CD14-positive monocyte (primary cell): Measurements from ENCODE around the gene MLLT1. TPM values are rescaled to one million over a fixed set of nuclear protein-coding genes. Genes with fewer than 3 reads are reported as not detected.
"Not testable (repeated sequence)": the region's sequence is repeated elsewhere in the genome, so short reads cannot be mapped to it uniquely, and the experiment has no call there.

Experiments used
- DNase-seq, 3 donors: peaks; one replicate each; pipeline ENCODE4 v3.0.0-alpha.2; 2011 to 2022
- H2AFZ ChIP-seq: 2 replicates; pipeline ENCODE4 v1.6.0; 2012; ENCODE audit warnings: mild to moderate bottlenecking, low read depth, low read length, inconsistent platforms; ENCODE audit not compliant: insufficient read depth, poor library complexity, severe bottlenecking
- H3K27ac ChIP-seq, 2 donors: 1 replicate in 1 of 2; 2 replicates in 1 of 2; pipeline ENCODE4 v1.5.1; 2012 to 2013; ENCODE audit warnings: low read length in 2 of 2, control low read depth in 1 of 2, inconsistent platforms in 1 of 2, low read depth in 1 of 2, mild to moderate bottlenecking in 1 of 2
- H3K27me3 ChIP-seq, 2 donors: one replicate each; pipeline versions ENCODE4 v1.6.0 to v1.6.1; 2011 to 2013; ENCODE audit warnings: low read length in 2 of 2; ENCODE audit not compliant: control insufficient read depth in 2 of 2, insufficient read depth in 2 of 2
- H3K36me3 ChIP-seq, 2 donors: replicated peaks in 1 of 2; 1 replicate in 1 of 2; 2 replicates in 1 of 2; pipeline versions ENCODE4 v1.5.1 to v1.6.1; 2012 to 2013; ENCODE audit warnings: low read length in 2 of 2, control low read depth in 1 of 2, inconsistent platforms in 1 of 2, mild to moderate bottlenecking in 1 of 2; ENCODE audit not compliant: insufficient read depth in 2 of 2, control insufficient read depth in 1 of 2
- H3K4me1 ChIP-seq, 2 donors: 1 replicate in 1 of 2; 2 replicates in 1 of 2; pipeline versions ENCODE4 v1.5.1 to v1.6.1; 2012 to 2013; ENCODE audit warnings: low read length in 2 of 2, control low read depth in 1 of 2, inconsistent platforms in 1 of 2, mild to moderate bottlenecking in 1 of 2, moderate library complexity in 1 of 2; ENCODE audit not compliant: insufficient read depth in 2 of 2, control insufficient read depth in 1 of 2
- H3K4me2 ChIP-seq: replicated peaks from 2 replicates; pipeline ENCODE3; 2012; ENCODE audit warnings: low read length, moderate library complexity, mild to moderate bottlenecking; ENCODE audit not compliant: poor library complexity, severe bottlenecking; ENCODE audit errors: extremely low read depth
- H3K4me3 ChIP-seq, 3 experiments: fragments of 200-600 bp in 1 of 3; sonication (generic) in 1 of 3; replicated peaks in 1 of 3; 1 replicate in 2 of 3; 2 replicates in 1 of 3; pipeline ENCODE4 v1.5.1; 2011 to 2013; ENCODE audit warnings: low read length in 3 of 3, mild to moderate bottlenecking in 3 of 3, control low read depth in 2 of 3, low read depth in 2 of 3, inconsistent platforms in 1 of 3, moderate library complexity in 1 of 3
- H3K79me2 ChIP-seq: 2 replicates; pipeline ENCODE4 v1.6.0; 2012; ENCODE audit warnings: mild to moderate bottlenecking, control low read depth, inconsistent platforms, low read length, moderate library complexity; ENCODE audit not compliant: insufficient read depth
- H3K9ac ChIP-seq: 2 replicates; pipeline ENCODE4 v1.6.0; 2017; ENCODE audit warnings: low read length, mild to moderate bottlenecking; ENCODE audit not compliant: insufficient read depth, poor library complexity, severe bottlenecking
- H3K9me3 ChIP-seq, 2 donors: replicated peaks in 1 of 2; 1 replicate in 1 of 2; 2 replicates in 1 of 2; pipeline versions ENCODE4 v1.5.1 to v1.6.1; 2012 to 2013; ENCODE audit warnings: low read length in 2 of 2, control low read depth in 1 of 2; ENCODE audit not compliant: control insufficient read depth in 1 of 2, insufficient read depth in 1 of 2
- H4K20me1 ChIP-seq: 2 replicates; pipeline ENCODE4 v1.6.0; 2012; ENCODE audit warnings: mild to moderate bottlenecking, low read length, control low read depth, moderate library complexity; ENCODE audit not compliant: insufficient read depth
- H3K27ac Mint-ChIP-seq, 7 donors: one replicate each; pipeline ENCODE4 v1.8.0; 2020; ENCODE audit warnings: mild to moderate bottlenecking in 7 of 7, mixed read lengths in 7 of 7, moderate library complexity in 6 of 7, inconsistent platforms in 2 of 7
- H3K27me3 Mint-ChIP-seq, 3 donors: one replicate each; pipeline ENCODE4 v1.8.0; 2021 to 2022; ENCODE audit warnings: low read depth in 3 of 3, mild to moderate bottlenecking in 3 of 3, mixed read lengths in 3 of 3, moderate library complexity in 3 of 3, inconsistent platforms in 1 of 3
- H3K36me3 Mint-ChIP-seq, 2 donors: one replicate each; pipeline ENCODE4 v1.8.0; 2020; ENCODE audit warnings: mixed read lengths in 2 of 2, inconsistent platforms in 1 of 2, mild to moderate bottlenecking in 1 of 2
- H3K4me1 Mint-ChIP-seq: one replicate; pipeline ENCODE4 v1.8.0; 2020; ENCODE audit warnings: mild to moderate bottlenecking, mixed read lengths
- H3K4me3 Mint-ChIP-seq, 2 donors: one replicate each; pipeline ENCODE4 v1.8.0; 2020; ENCODE audit warnings: mild to moderate bottlenecking in 2 of 2, mixed read lengths in 2 of 2, moderate library complexity in 1 of 2
- H3K9me3 Mint-ChIP-seq, 7 donors: one replicate each; pipeline ENCODE4 v1.8.0; 2020 to 2022; ENCODE audit warnings: mixed read lengths in 7 of 7, mild to moderate bottlenecking in 6 of 7, moderate library complexity in 6 of 7, inconsistent platforms in 2 of 7
- CTCF ChIP-seq: fragments of 200-600 bp; IDR thresholded peaks from one replicate; pipeline ENCODE4 v1.8.0; 2022; ENCODE audit warnings: antibody characterized with exemption, mild to moderate bottlenecking
- WGBS: methylation state at CpG from one replicate; pipeline ENCODE4 v1.1.5; 2013; ENCODE audit warnings: missing lambda C conversion rate; ENCODE audit not compliant: insufficient coverage; 5-methylcytosine and 5-hydroxymethylcytosine counted together
- intact Hi-C, 2 donors: fragments of 100-400 bp; cut with micrococcal nuclease; formaldehyde crosslinking; loops; one replicate each; pipeline versions ENCODE4 v1.15.0 to v1.15.1; 2023
- polyA plus RNA-seq, 3 donors: library from polyadenylated mRNA; depleted of rRNA in 1 of 3; unstranded in 2 of 3; stranded (reverse) in 1 of 3; fragments of 300-500 nt in 2 of 3; fragments of >200 nt in 1 of 3; fragmentation: Illumina TruSeq in 2 of 3; gene quantifications; 1 replicate in 2 of 3; 2 replicates in 1 of 3; pipeline ENCODE4 v1.2.3, GENCODE V29; 2012 to 2021

Gene MLLT1
- polyA plus RNA-seq, 3 donors: 0.65 to 17.3 (median 0.99) TPM

- TF ChIP-seq CTCF: no peak
- H3K9me3 Mint-ChIP-seq: peaks cover under 1 to 9% (median 5%) of the 10 kb centered on the region in 7 donors
- no peaks in the 10 kb centered on the region for H3K36me3 ChIP-seq
- H3K4me2 ChIP-seq: no peak overlapping the region
- intact Hi-C loops: no loop called here
- no peak overlapping the region for H2AFZ ChIP-seq
- no peak for DNase-seq
- H3K4me1 ChIP-seq: no peaks in the 10 kb centered on the region
- no peak overlapping the region for H3K27ac Mint-ChIP-seq
- H3K27me3 Mint-ChIP-seq: peaks cover 8 to 17% (median 8%) of the 10 kb centered on the region in 3 donors
- no peaks in the 10 kb centered on the region for H3K36me3 Mint-ChIP-seq
- no peaks in the 10 kb centered on the region for H3K27me3 ChIP-seq
- WGBS: 79% methylated on average over 3 of the region's 5 CpGs
- H4K20me1 ChIP-seq: no peaks in the 10 kb centered on the region
- H3K27ac ChIP-seq: no peak overlapping the region
- no peak overlapping the region for H3K4me3 ChIP-seq
- H3K9me3 ChIP-seq: peaks cover 1 to 7% of the 10 kb centered on the region in 2 donors
- no peak overlapping the region for H3K4me3 Mint-ChIP-seq
- no peaks in the 10 kb centered on the region for H3K79me2 ChIP-seq
- no peaks in the 10 kb centered on the region for H3K4me1 Mint-ChIP-seq
- no peak overlapping the region for H3K9ac ChIP-seq
Measured at GRCh38 chr19:6318772-6319171, 39.0 kb upstream of the MLLT1 start.

- H3K9me3 ChIP-seq: peaks cover 7 to 16% of the 10 kb centered on the region in 2 donors
- H3K79me2 ChIP-seq, H2AFZ ChIP-seq, H3K4me1 ChIP-seq, intact Hi-C loops, H3K27me3 ChIP-seq, H3K27ac ChIP-seq, DNase-seq, H3K4me3 Mint-ChIP-seq, H3K27ac Mint-ChIP-seq, H3K4me1 Mint-ChIP-seq, H3K4me2 ChIP-seq, H3K9ac ChIP-seq, H3K4me3 ChIP-seq, H3K36me3 Mint-ChIP-seq, H3K36me3 ChIP-seq, H4K20me1 ChIP-seq: not testable (repeated sequence)
- 86% methylated on average over 1 of the region's 5 CpGs for WGBS
- Mint-ChIP-seq H3K9me3 (peaks cover 5 to 21% (median 16%) of the 10 kb centered on the region in 7 donors), H3K27me3 (peaks cover 7 to 14% (median 10%) of the 10 kb centered on the region in 3 donors)
Measured at GRCh38 chr19:6315646-6316045, 35.9 kb upstream of the MLLT1 start.
